SK-N-SH treated with all-trans-retinoic acid at 6 μM for 48 hours (cell line): ENCODE data around the gene AMMECR1.

Experiments
- ATAC-seq: fragments of 200-7000 bp; cut with Tn5 transposase; 3 replicates; pipeline ENCODE4 v1.9.1; 2020; ENCODE audit warnings: mild to moderate bottlenecking, moderate library complexity
- ARNTL ChIP-seq: fragments of 450-650 bp; formaldehyde crosslinking; IDR thresholded peaks from 2 replicates; pipeline ENCODE4 v1.5.0; 2020; ENCODE audit warnings: low read depth, mild to moderate bottlenecking, moderate library complexity, borderline replicate concordance
- BACH2 ChIP-seq: fragments of 250-450 bp; sonication (Bioruptor Pico); IDR thresholded peaks from 2 replicates; pipeline ENCODE4 v1.9.0; 2021; ENCODE audit warnings: mild to moderate bottlenecking, borderline replicate concordance
- ESRRG ChIP-seq: fragments of 250-450 bp; sonication (Bioruptor Pico); IDR thresholded peaks from 2 replicates; pipeline ENCODE4 v1.6.1; 2021; ENCODE audit warnings: mild to moderate bottlenecking
- PATZ1 ChIP-seq: fragments of 250-450 bp; sonication (Bioruptor Pico); IDR thresholded peaks from 2 replicates; pipeline ENCODE4 v1.8.0; 2020; ENCODE audit warnings: mild to moderate bottlenecking, moderate library complexity, borderline replicate concordance
- PPARA ChIP-seq: fragments of 250-450 bp; sonication (Bioruptor Pico); IDR thresholded peaks from 2 replicates; pipeline ENCODE4 v1.5.0; 2020; ENCODE audit warnings: mild to moderate bottlenecking, borderline replicate concordance
- RARB ChIP-seq: fragments of 250-450 bp; sonication (Bioruptor Pico); IDR thresholded peaks from 2 replicates; pipeline ENCODE4 v1.8.0; 2021; ENCODE audit warnings: mild to moderate bottlenecking, moderate library complexity
- TCF4 ChIP-seq: fragments of 250-450 bp; sonication (Bioruptor Pico); IDR thresholded peaks from 2 replicates; pipeline ENCODE4 v1.8.0; 2021; ENCODE audit warnings: mild to moderate bottlenecking, moderate library complexity, borderline replicate concordance
- TOX ChIP-seq: fragments of 250-450 bp; sonication (Bioruptor Pico); IDR thresholded peaks from 2 replicates; pipeline ENCODE4 v1.8.0; 2021; ENCODE audit warnings: mild to moderate bottlenecking, moderate library complexity, borderline replicate concordance
- TSHZ2 ChIP-seq: fragments of 250-450 bp; sonication (Bioruptor Pico); IDR thresholded peaks from 2 replicates; pipeline ENCODE4 v1.5.0; 2020; ENCODE audit warnings: mild to moderate bottlenecking, moderate library complexity
- ZC3H10 ChIP-seq: fragments of 250-450 bp; sonication (Bioruptor Pico); IDR thresholded peaks from 2 replicates; pipeline ENCODE4 v1.5.1; 2021; ENCODE audit warnings: mild to moderate bottlenecking, moderate library complexity
- ZFP3 ChIP-seq: fragments of 250-450 bp; sonication (Bioruptor Pico); IDR thresholded peaks from 2 replicates; pipeline ENCODE4 v1.5.0; 2020; ENCODE audit warnings: mild to moderate bottlenecking, moderate library complexity
- ZFP30 ChIP-seq: fragments of 450-650 bp; formaldehyde crosslinking; IDR thresholded peaks from 2 replicates; pipeline ENCODE4 v1.5.0; 2022; ENCODE audit warnings: mild to moderate bottlenecking, moderate library complexity
- ZNF565 ChIP-seq: fragments of 450-650 bp; formaldehyde crosslinking; conservative IDR thresholded peaks from 2 replicates; pipeline ENCODE4 v1.5.0; 2020; ENCODE audit warnings: low read depth, mild to moderate bottlenecking, moderate library complexity
- ZNF70 ChIP-seq: fragments of 450-650 bp; formaldehyde crosslinking; IDR thresholded peaks from 2 replicates; pipeline ENCODE4 v1.5.0; 2020; ENCODE audit warnings: mild to moderate bottlenecking, moderate library complexity
- ZNF8 ChIP-seq: fragments of 450-650 bp; formaldehyde crosslinking; IDR thresholded peaks from 2 replicates; pipeline ENCODE4 v1.5.0; 2020; ENCODE audit warnings: mild to moderate bottlenecking, moderate library complexity
- TF ChIP-seq, protein P1 (sequence below): fragments of 250-450 bp; sonication (Bioruptor Pico); IDR thresholded peaks from 2 replicates; pipeline ENCODE4 v1.5.1; 2021; ENCODE audit warnings: mild to moderate bottlenecking, moderate library complexity
- TF ChIP-seq, protein P2 (sequence below): fragments of 250-450 bp; sonication (Bioruptor Pico); IDR thresholded peaks from 2 replicates; pipeline ENCODE4 v1.5.1; 2020; ENCODE audit warnings: low read depth, mild to moderate bottlenecking, moderate library complexity
- TF ChIP-seq, protein P3 (sequence below): fragments of 250-450 bp; sonication (Bioruptor Pico); IDR thresholded peaks from 2 replicates; pipeline ENCODE4 v1.8.0; 2021; ENCODE audit warnings: low read depth, mild to moderate bottlenecking, moderate library complexity, borderline replicate concordance

The AMMECR1 gene

DNA sequence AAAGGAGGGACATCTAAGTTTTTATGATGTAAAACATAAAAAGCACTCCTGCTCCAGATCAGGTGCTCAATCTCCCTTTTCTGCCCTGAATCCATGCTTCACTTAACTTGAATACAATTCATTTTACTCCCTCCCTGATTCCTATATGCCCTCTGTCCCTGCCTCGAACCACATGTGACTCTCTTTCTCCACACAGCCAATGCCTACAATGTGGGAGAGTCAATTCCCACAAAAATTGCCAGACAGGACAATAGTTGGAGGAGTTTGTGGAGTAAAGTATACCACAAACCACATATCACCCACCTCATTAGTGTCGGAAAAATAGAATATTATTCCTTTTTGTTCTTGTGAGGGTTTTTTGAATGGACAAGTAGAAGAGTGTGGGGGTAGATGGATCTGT, 9.7 kb downstream of the AMMECR1 start:
- TF ChIP-seq PPARA (CRISPR knock-in tag) (no peak), ZFP30 (CRISPR knock-in tag) (no peak), ZNF8 (no peak), ZFP3 (CRISPR knock-in tag) (no peak), RARB (no peak)
- TF ChIP-seq, protein P1, sequence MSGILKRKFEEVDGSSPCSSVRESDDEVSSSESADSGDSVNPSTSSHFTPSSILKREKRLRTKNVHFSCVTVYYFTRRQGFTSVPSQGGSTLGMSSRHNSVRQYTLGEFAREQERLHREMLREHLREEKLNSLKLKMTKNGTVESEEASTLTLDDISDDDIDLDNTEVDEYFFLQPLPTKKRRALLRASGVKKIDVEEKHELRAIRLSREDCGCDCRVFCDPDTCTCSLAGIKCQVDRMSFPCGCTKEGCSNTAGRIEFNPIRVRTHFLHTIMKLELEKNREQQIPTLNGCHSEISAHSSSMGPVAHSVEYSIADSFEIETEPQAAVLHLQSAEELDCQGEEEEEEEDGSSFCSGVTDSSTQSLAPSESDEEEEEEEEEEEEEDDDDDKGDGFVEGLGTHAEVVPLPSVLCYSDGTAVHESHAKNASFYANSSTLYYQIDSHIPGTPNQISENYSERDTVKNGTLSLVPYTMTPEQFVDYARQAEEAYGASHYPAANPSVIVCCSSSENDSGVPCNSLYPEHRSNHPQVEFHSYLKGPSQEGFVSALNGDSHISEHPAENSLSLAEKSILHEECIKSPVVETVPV (CRISPR knock-in tag) = no peak
- no peak for ATAC-seq

DNA sequence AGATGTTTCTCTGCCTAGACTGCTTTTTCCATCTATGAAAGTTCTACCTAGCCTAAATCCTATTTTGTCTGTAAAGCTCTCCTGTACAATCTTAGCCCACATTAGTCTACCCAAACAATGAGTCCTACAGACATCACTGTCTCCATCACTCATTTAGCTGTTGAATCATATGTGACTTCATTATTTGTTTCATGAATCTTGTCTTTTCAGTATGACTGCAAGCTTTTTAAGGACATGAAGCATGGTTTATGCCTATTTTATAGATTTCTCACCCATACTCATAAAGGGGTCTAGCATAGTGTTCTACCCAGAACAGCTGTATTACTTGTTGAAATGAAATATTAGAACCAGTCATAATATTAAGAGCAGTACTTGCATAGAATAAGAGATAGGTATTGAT, 13.0 kb downstream of the AMMECR1 start:
- TF ChIP-seq ZNF565 (CRISPR knock-in tag) = no peak
- no peak for TF ChIP-seq ZFP30 (CRISPR knock-in tag)
- TF ChIP-seq ZFP3 (CRISPR knock-in tag) = no peak
- no peak for TF ChIP-seq ZNF8
- TF ChIP-seq RARB = no peak
- TF ChIP-seq, protein P1 (CRISPR knock-in tag) = no peak
- TF ChIP-seq BACH2 = no peak
- TF ChIP-seq ZNF70 (CRISPR knock-in tag) = no peak
- no peak for TF ChIP-seq ARNTL (CRISPR knock-in tag)
- TF ChIP-seq ZC3H10 (CRISPR knock-in tag) = no peak
- TF ChIP-seq, protein P2, sequence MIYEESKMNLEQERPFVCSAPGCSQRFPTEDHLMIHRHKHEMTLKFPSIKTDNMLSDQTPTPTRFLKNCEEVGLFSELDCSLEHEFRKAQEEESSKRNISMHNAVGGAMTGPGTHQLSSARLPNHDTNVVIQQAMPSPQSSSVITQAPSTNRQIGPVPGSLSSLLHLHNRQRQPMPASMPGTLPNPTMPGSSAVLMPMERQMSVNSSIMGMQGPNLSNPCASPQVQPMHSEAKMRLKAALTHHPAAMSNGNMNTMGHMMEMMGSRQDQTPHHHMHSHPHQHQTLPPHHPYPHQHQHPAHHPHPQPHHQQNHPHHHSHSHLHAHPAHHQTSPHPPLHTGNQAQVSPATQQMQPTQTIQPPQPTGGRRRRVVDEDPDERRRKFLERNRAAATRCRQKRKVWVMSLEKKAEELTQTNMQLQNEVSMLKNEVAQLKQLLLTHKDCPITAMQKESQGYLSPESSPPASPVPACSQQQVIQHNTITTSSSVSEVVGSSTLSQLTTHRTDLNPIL (CRISPR knock-in tag) = no peak
- ATAC-seq = no peak

GRCh38 chrX:110304371-110304770, 13.5 kb downstream of the AMMECR1 start:
- ATAC-seq = no peak
- TF ChIP-seq TOX (CRISPR knock-in tag) (no peak), PPARA (CRISPR knock-in tag) (no peak), RARB (no peak), PATZ1 (CRISPR knock-in tag) (no peak), BACH2 (no peak), TSHZ2 (no peak), ZNF565 (CRISPR knock-in tag) (no peak), ZFP3 (CRISPR knock-in tag) (no peak), TCF4 (no peak), ESRRG (no peak)
- TF ChIP-seq, protein P3, sequence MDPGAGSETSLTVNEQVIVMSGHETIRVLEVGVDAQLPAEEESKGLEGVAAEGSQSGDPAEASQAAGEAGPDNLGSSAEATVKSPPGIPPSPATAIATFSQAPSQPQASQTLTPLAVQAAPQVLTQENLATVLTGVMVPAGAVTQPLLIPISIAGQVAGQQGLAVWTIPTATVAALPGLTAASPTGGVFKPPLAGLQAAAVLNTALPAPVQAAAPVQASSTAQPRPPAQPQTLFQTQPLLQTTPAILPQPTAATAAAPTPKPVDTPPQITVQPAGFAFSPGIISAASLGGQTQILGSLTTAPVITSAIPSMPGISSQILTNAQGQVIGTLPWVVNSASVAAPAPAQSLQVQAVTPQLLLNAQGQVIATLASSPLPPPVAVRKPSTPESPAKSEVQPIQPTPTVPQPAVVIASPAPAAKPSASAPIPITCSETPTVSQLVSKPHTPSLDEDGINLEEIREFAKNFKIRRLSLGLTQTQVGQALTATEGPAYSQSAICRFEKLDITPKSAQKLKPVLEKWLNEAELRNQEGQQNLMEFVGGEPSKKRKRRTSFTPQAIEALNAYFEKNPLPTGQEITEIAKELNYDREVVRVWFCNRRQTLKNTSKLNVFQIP (CRISPR knock-in tag) = no peak
- TF ChIP-seq, all 23 proteins: peak for 0
